Prostate gland (tissue), 2 donors: Measurements from ENCODE around the gene RPS3.

ENCODE experiments used
- POLR2AphosphoS5 ChIP-seq: sonication (generic); formaldehyde crosslinking; IDR thresholded peaks from one replicate; pipeline ENCODE4 v1.6.1; 2017; ENCODE audit warnings: antibody characterized with exemption
- TF ChIP-seq, protein P1 (sequence below), 4 experiments: fragments of 200-600 bp in 2 of 4; fragments of 450-650 bp in 2 of 4; sonication (generic) in 2 of 4; IDR thresholded peaks; 1 replicate in 3 of 4; 2 replicates in 1 of 4; pipeline ENCODE4 v1.5.1; 2016 to 2019; ENCODE audit warnings: antibody characterized with exemption in 4 of 4, mild to moderate bottlenecking in 2 of 4, moderate library complexity in 2 of 4

GRCh38 chr11:75440960-75441803 lies 41.9 kb downstream of the RPS3 start:
- TF ChIP-seq, protein P1, sequence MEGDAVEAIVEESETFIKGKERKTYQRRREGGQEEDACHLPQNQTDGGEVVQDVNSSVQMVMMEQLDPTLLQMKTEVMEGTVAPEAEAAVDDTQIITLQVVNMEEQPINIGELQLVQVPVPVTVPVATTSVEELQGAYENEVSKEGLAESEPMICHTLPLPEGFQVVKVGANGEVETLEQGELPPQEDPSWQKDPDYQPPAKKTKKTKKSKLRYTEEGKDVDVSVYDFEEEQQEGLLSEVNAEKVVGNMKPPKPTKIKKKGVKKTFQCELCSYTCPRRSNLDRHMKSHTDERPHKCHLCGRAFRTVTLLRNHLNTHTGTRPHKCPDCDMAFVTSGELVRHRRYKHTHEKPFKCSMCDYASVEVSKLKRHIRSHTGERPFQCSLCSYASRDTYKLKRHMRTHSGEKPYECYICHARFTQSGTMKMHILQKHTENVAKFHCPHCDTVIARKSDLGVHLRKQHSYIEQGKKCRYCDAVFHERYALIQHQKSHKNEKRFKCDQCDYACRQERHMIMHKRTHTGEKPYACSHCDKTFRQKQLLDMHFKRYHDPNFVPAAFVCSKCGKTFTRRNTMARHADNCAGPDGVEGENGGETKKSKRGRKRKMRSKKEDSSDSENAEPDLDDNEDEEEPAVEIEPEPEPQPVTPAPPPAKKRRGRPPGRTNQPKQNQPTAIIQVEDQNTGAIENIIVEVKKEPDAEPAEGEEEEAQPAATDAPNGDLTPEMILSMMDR (IDR thresholded peaks at IDR 0.05): no peak
- TF ChIP-seq POLR2AphosphoS5: no peak
